CD4-positive, alpha-beta memory T cell (primary cell): ENCODE results near the gene COL5A1. TPM values are rescaled to one million over a fixed set of nuclear protein-coding genes. Genes with fewer than 3 reads are reported as not detected.

Source experiments
- CTCF ChIA-PET: fragments of 350-600 bp; sonication (Branson Sonifier 250); formaldehyde crosslinking; loops from one replicate; lab custom pipeline; 2021; ENCODE audit warnings: inconsistent platforms; ENCODE audit not compliant: partially characterized antibody; lab: Charles Lee
- POLR2A ChIA-PET: fragments of 350-600 bp; sonication (Branson Sonifier 250); formaldehyde crosslinking; loops from one replicate; lab custom pipeline; 2021; ENCODE audit not compliant: partially characterized antibody; lab: Charles Lee
- DNase-seq, 5 donors: peaks; one replicate each; pipeline versions ENCODE4 v3.0.0 to v3.0.0-alpha.2; 2020 to 2022; ENCODE audit warnings: mixed read lengths in 1 of 5
- H3K27ac ChIP-seq: one replicate; pipeline ENCODE4 v1.7.0; 2013; ENCODE audit warnings: low read depth, low read length
- H3K27me3 ChIP-seq: 2 replicates; pipeline ENCODE4 v1.7.0; 2013; ENCODE audit warnings: mild to moderate bottlenecking, low read length, moderate library complexity; ENCODE audit not compliant: insufficient read depth
- H3K36me3 ChIP-seq: 2 replicates; pipeline ENCODE4 v1.7.0; 2013; ENCODE audit warnings: mild to moderate bottlenecking, low read length, moderate library complexity; ENCODE audit not compliant: insufficient read depth
- H3K4me1 ChIP-seq: 2 replicates; pipeline ENCODE4 v1.7.0; 2013; ENCODE audit warnings: mild to moderate bottlenecking, low read length, moderate library complexity; ENCODE audit not compliant: insufficient read depth
- H3K4me3 ChIP-seq, 2 donors: one replicate each; pipeline ENCODE4 v1.7.0; 2013; ENCODE audit warnings: low read length in 2 of 2, mild to moderate bottlenecking in 1 of 2
- H3K9me3 ChIP-seq, 2 donors: one replicate each; pipeline ENCODE4 v1.7.0; 2013; ENCODE audit warnings: low read length in 2 of 2, control low read depth in 1 of 2; ENCODE audit not compliant: control insufficient read depth in 1 of 2
- H3K27ac Mint-ChIP-seq, 7 donors: one replicate each; pipeline ENCODE4 v1.8.0; 2020 to 2021; ENCODE audit warnings: mixed read lengths in 7 of 7, mild to moderate bottlenecking in 6 of 7, inconsistent platforms in 3 of 7, moderate library complexity in 3 of 7
- H3K27me3 Mint-ChIP-seq, 2 donors: one replicate each; pipeline ENCODE4 v1.8.0; 2020 to 2021; ENCODE audit warnings: mixed read lengths in 2 of 2
- H3K36me3 Mint-ChIP-seq, 2 donors: one replicate each; pipeline ENCODE4 v1.8.0; 2020 to 2021; ENCODE audit warnings: mixed read lengths in 2 of 2, inconsistent platforms in 1 of 2, mild to moderate bottlenecking in 1 of 2
- H3K4me1 Mint-ChIP-seq, 4 donors: one replicate each; pipeline ENCODE4 v1.8.0; 2020 to 2021; ENCODE audit warnings: mixed read lengths in 4 of 4, mild to moderate bottlenecking in 1 of 4
- H3K4me3 Mint-ChIP-seq, 8 donors: one replicate each; pipeline ENCODE4 v1.8.0; 2020 to 2021; ENCODE audit warnings: mixed read lengths in 8 of 8, mild to moderate bottlenecking in 7 of 8, moderate library complexity in 6 of 8, inconsistent platforms in 3 of 8
- H3K9me3 Mint-ChIP-seq, 8 donors: one replicate each; pipeline ENCODE4 v1.8.0; 2020 to 2021; ENCODE audit warnings: mixed read lengths in 8 of 8, mild to moderate bottlenecking in 5 of 8, inconsistent platforms in 3 of 8, moderate library complexity in 1 of 8
- intact Hi-C: fragments of 100-400 bp; cut with micrococcal nuclease; formaldehyde crosslinking; loops from one replicate; pipeline ENCODE4 v1.15.1; 2023
- polyA plus RNA-seq, 2 donors: library from polyadenylated mRNA; unstranded; fragments of 300-500 nt; fragmentation: Illumina TruSeq; gene quantifications; one replicate each; pipeline ENCODE4 v1.2.3, GENCODE V29; 2021
- total RNA-seq, 2 experiments: library from RNA; stranded (reverse); gene quantifications; one replicate each; pipeline ENCODE4 v1.2.3, GENCODE V29; 2021

COL5A1 gene
- total and polyA plus RNA-seq, 4 experiments from 2014 or later = 0.36 to 1.6 (median 1.5) TPM; not detected in 1

GRCh38 chr9:134768332-134768708 is 126.7 kb downstream of the COL5A1 start:
- no peaks in the 10 kb centered on the region for H3K4me1 Mint-ChIP-seq
- H3K27me3 Mint-ChIP-seq = peaks cover 1 to 8% of the 10 kb centered on the region in 2 donors
- intact Hi-C loops = no loop called here

GRCh38 chr9:134768709-134769351 is 127.2 kb downstream of the COL5A1 start:
- no peak overlapping the region for H3K4me3 Mint-ChIP-seq
- H3K27me3 Mint-ChIP-seq = peaks cover 1 to 8% of the 10 kb centered on the region in 2 donors
- no peak for DNase-seq
- Histone ChIP-seq H3K4me1 (no peaks in the 10 kb centered on the region), H3K4me3 (no peak overlapping the region), H3K36me3 (no peaks in the 10 kb centered on the region), H3K27ac (no peak overlapping the region), H3K9me3 (no peaks in the 10 kb centered on the region), H3K27me3 (no peaks in the 10 kb centered on the region)
- intact Hi-C loops = no loop called here
- H3K36me3 Mint-ChIP-seq = no peaks in the 10 kb centered on the region
- no peak overlapping the region for H3K27ac Mint-ChIP-seq
- no peaks in the 10 kb centered on the region for H3K4me1 Mint-ChIP-seq
- ChIA-PET POLR2A (no interaction called here), CTCF (no interaction called here)
- H3K9me3 Mint-ChIP-seq = no peaks in the 10 kb centered on the region

More at GRCh38 chr9:134768332-134768708, 126.7 kb downstream of the COL5A1 start:
- POLR2A ChIA-PET = no interaction called here
- DNase-seq = no peak
- Histone ChIP-seq H3K4me1 (no peaks in the 10 kb centered on the region), H3K9me3 (no peaks in the 10 kb centered on the region), H3K27ac (no peak overlapping the region), H3K4me3 (no peak overlapping the region), H3K27me3 (no peaks in the 10 kb centered on the region), H3K36me3 (no peaks in the 10 kb centered on the region)
- H3K27ac Mint-ChIP-seq = no peak overlapping the region
- no peaks in the 10 kb centered on the region for H3K36me3 Mint-ChIP-seq
- CTCF ChIA-PET = no interaction called here
- H3K9me3 Mint-ChIP-seq = no peaks in the 10 kb centered on the region
- H3K4me3 Mint-ChIP-seq = no peak overlapping the region

GRCh38 chr9:134770972-134771971 is 129.7 kb downstream of the COL5A1 start:
- Histone ChIP-seq H3K27me3 (no peaks in the 10 kb centered on the region), H3K9me3 (no peaks in the 10 kb centered on the region), H3K4me1 (no peaks in the 10 kb centered on the region), H3K4me3 (no peak overlapping the region), H3K27ac (no peak overlapping the region), H3K36me3 (no peaks in the 10 kb centered on the region)
- Mint-ChIP-seq H3K4me1 (no peaks in the 10 kb centered on the region), H3K4me3 (no peak overlapping the region), H3K36me3 (no peaks in the 10 kb centered on the region), H3K9me3 (no peaks in the 10 kb centered on the region), H3K27me3 (peaks cover 1 to 8% of the 10 kb centered on the region in 2 donors), H3K27ac (no peak overlapping the region)
- no peak for DNase-seq
- POLR2A ChIA-PET = no interaction called here
- intact Hi-C loops = no loop called here
- CTCF ChIA-PET = no interaction called here

- Histone ChIP-seq H3K9me3 (no peaks in the 10 kb centered on the region), H3K4me1 (no peaks in the 10 kb centered on the region), H3K27ac (no peak overlapping the region), H3K36me3 (no peaks in the 10 kb centered on the region), H3K27me3 (no peaks in the 10 kb centered on the region), H3K4me3 (no peak overlapping the region)
- H3K4me3 Mint-ChIP-seq = no peak overlapping the region
- H3K9me3 Mint-ChIP-seq = no peaks in the 10 kb centered on the region
- peaks cover 1 to 8% of the 10 kb centered on the region in 2 donors for H3K27me3 Mint-ChIP-seq
- H3K36me3 Mint-ChIP-seq = no peaks in the 10 kb centered on the region
- POLR2A ChIA-PET = no interaction called here
- intact Hi-C loops = no loop called here
- H3K27ac Mint-ChIP-seq = no peak overlapping the region
- no peak for DNase-seq
- CTCF ChIA-PET = no interaction called here
- no peaks in the 10 kb centered on the region for H3K4me1 Mint-ChIP-seq
These were observed 130.7 kb downstream of the COL5A1 start for GRCh38 chr9:134772331-134772730.

- no peak for DNase-seq
- H3K4me3 Mint-ChIP-seq = no peak overlapping the region
- H3K4me1 ChIP-seq = no peaks in the 10 kb centered on the region
- no peaks in the 10 kb centered on the region for H3K36me3 Mint-ChIP-seq
- peaks cover 1 to 3% of the 10 kb centered on the region in 2 donors for H3K27me3 Mint-ChIP-seq
- H3K27ac Mint-ChIP-seq = no peak overlapping the region
- intact Hi-C loops = no loop called here
- H3K36me3 ChIP-seq = no peaks in the 10 kb centered on the region
- no peaks in the 10 kb centered on the region for H3K4me1 Mint-ChIP-seq
- no peaks in the 10 kb centered on the region for H3K9me3 ChIP-seq
- H3K27ac ChIP-seq = no peak overlapping the region
- no peak overlapping the region for H3K4me3 ChIP-seq
- H3K9me3 Mint-ChIP-seq = no peaks in the 10 kb centered on the region
- POLR2A ChIA-PET = no interaction called here
- CTCF ChIA-PET = no interaction called here
- no peaks in the 10 kb centered on the region for H3K27me3 ChIP-seq
These were observed 132.2 kb downstream of the COL5A1 start for GRCh38 chr9:134773842-134774241.

GRCh38 chr9:134774410-134774809 is 132.8 kb downstream of the COL5A1 start:
- H3K4me3 Mint-ChIP-seq = no peak overlapping the region
- POLR2A ChIA-PET = no interaction called here
- intact Hi-C loops = no loop called here
- no peaks in the 10 kb centered on the region for H3K4me1 ChIP-seq
- H3K27me3 ChIP-seq = no peaks in the 10 kb centered on the region
- no peaks in the 10 kb centered on the region for H3K36me3 Mint-ChIP-seq
- H3K4me3 ChIP-seq = no peak overlapping the region
- H3K27ac ChIP-seq = no peak overlapping the region
- no peaks in the 10 kb centered on the region for H3K9me3 ChIP-seq
- H3K4me1 Mint-ChIP-seq = no peaks in the 10 kb centered on the region
- no peak overlapping the region for H3K27ac Mint-ChIP-seq
- DNase-seq = no peak
- H3K27me3 Mint-ChIP-seq = peaks cover 1 to 3% of the 10 kb centered on the region in 2 donors
- CTCF ChIA-PET = no interaction called here
- no peaks in the 10 kb centered on the region for H3K9me3 Mint-ChIP-seq
- H3K36me3 ChIP-seq = no peaks in the 10 kb centered on the region

- Histone ChIP-seq H3K36me3 (no peaks in the 10 kb centered on the region), H3K4me1 (no peaks in the 10 kb centered on the region), H3K4me3 (no peak overlapping the region), H3K27ac (no peak overlapping the region), H3K9me3 (no peaks in the 10 kb centered on the region), H3K27me3 (no peaks in the 10 kb centered on the region)
- Mint-ChIP-seq H3K9me3 (no peaks in the 10 kb centered on the region), H3K27ac (no peak overlapping the region), H3K4me3 (no peak overlapping the region), H3K4me1 (no peaks in the 10 kb centered on the region), H3K36me3 (no peaks in the 10 kb centered on the region), H3K27me3 (peaks cover 1 to 5% of the 10 kb centered on the region in 2 donors)
- DNase-seq = no peak
- POLR2A ChIA-PET = no interaction called here
- intact Hi-C loops = no loop called here
- CTCF ChIA-PET = no interaction called here
These were observed 133.7 kb downstream of the COL5A1 start for GRCh38 chr9:134775081-134775951.
